ENCODE measurements around the gene VAC14.
"Not testable (repeated sequence)": the region's sequence is repeated elsewhere in the genome, so short reads cannot be mapped to it uniquely, and the experiment has no call there.

Gene VAC14

DNA sequence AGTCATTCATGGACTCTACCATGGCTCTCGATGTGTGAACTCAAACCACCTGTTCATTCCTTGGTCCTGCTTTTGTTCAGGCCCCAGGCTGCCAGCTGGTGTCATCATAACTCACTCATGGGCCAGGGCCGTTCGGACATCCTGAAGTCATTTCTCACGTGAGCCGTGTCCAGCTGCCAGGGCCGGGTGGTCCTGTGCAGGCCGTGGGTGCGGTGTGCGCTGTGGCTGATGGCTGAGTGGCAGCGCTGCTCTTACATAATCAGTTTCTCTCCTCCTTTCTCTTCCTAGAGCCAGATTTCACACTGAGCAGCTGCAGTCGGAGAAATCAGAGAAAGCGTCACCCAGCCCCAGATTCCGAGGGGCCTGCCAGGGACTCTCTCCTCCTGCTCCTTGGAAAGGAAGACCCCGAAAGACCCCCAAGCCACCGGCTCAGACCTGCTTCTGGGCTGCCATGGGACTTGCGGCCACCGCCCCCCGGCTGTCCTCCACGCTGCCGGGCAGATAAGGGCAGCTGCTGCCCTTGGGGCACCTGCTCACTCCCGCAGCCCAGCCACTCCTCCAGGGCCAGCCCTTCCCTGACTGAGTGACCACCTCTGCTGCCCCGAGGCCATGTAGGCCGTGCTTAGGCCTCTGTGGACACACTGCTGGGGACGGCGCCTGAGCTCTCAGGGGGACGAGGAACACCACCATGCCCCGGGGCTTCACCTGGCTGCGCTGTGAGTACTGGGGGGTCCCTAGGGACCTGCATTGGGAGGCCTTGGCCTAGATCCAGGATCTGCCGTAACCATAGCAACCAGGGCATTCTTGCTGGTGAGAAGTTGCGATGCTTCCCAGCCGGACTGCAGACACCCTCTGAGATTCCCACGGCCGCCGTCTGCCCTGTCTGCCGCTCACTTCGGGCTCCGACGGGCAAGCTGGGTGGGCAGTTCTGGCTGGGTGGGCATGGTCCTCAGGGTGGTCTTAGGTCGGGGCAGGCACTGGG lies 154.4 kb downstream of the VAC14 start, which contains the start of gene IL34:
Gene IL34 (plus strand): TSS at position 300 of the 982 bp plus-strand sequence. CDS start 389 bp downstream, at position 689.
- DNase-seq (ENCODE audit: low read depth in 3 of 3), result no peak

DNA sequence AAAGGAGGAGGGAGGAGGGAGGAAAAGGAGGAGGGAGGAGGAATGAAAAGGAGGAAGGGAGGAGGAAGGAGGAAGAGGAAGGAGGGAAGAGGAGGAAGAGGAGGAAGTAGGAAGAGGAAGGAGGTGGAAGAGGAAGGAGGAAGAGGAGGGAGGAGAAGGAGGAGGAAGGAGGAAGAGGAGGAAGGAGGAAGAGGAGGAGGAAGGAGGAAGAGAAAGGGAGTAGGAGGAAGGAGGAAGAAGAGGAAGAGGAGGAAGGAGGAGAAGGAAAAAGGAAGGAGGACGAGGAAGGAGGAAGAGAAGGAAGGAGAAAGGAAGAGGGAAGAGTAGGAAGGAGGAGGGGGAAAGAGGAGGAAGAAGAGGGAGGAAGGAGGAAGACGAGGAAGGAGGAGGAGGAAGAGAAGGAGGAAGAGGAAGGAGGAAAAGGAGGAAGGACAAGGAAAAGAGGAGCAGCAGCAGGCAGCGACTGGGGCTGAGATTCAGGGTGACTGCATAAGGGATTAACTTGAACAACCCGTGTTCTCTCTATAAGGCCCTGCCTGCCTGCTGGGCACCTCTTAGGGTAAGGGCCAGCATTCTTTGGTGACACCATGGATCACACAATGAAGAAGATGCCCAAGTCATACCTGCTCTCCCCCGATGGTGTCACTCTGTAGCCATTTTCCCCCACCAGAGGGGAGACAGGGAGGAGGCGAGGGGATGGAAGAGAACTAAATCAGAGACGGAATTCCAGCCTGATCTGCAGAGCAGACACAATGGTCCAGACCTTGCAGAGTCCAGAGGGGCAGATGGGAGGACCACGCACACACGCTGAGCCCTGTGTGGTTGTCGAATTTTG lies 156.0 kb downstream of the VAC14 start:
- no peak for DNase-seq (ENCODE audit: low read depth in 3 of 3)

DNA sequence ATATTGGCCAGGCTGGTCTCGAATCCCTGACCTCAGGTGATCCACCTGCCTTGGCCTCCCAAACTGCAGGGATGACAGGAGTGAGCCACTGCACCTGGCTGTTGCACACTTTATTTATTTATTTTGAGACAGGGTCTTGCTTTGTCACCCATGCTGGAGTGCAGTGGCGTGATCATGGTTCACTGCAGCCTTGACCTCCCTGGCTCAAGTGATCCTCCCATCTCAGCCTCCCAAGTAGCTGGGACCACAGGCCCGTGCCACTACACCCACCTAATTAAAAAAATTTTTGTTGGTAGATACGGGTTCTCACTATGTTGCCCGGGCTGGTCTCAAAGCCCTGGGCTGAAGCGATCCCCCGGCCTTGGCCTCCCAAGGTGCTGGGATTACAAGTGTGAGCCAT lies 157.7 kb downstream of the VAC14 start:
- DNase-seq (ENCODE audit: low read depth in 3 of 3), result not testable (repeated sequence)

DNA sequence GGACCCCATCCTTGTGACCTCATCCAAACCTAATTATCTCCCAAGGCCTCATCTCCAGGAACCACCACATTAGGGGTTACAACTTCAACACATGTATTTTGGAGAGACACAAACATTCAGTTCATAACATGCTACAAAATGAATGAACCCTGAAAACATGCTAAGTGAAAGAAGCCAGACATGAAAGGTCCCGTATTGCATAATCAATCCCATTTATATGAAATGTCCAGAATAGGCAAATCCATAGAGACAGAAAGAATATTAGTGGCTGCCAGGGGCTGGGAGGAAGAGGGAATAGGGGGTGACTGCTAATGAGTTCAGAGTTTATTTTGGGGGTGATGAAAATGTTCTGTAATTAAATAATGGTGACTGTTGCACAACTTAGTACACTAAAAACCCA lies 158.3 kb downstream of the VAC14 start:
- no peak for DNase-seq (ENCODE audit: low read depth in 3 of 3)

DNA sequence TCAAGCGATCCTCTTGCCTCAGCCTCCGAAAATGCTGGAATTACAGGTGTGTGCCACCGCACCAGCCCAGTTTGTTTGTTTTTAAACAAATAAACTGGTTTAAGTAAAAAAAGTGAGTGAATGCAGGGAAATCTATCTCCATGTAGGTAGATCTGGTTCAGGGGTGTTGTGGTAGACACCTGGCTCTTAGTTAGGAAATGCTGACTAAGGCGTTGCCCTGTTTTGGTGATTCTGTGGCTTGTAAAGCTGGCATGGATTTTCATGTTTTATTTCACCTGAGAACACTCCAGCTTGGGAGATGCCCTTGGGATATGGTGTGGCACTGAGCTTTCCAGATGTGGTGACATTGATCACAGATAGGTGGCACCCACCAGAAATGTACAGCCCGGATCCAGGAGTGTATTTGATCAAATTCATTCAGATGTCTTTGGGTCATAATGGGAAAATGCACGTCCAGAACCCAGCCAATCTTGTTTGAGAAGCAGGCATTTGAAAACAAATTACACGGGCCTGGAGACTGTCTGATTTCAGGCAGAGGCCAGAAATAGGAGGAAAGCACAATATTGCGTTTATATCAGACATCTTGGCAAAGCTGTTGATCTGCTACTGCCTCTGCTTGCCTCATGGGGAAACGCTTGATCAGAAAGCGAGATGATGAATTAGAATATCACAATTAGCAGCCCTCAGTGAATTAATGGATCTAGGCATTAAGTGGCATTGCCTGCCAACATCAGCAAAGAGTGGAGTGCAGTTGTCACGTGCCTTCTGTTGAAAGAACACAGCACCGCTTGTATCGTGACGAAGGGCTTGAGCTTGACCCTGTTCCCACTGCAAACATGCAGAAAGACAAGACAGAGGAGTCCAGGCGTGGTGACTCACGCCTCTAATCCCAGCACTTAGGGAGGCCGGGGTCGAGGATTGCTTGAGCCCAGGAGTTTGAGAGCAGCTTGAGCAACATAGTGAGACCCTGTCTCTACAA lies 161.9 kb downstream of the VAC14 start:
- DNase-seq (ENCODE audit: low read depth in 3 of 3), result no peak

Measured in stimulated activated CD4-positive, alpha-beta T cell treated with anti-CD3 and anti-CD28 coated beads, TNF-alpha, amount 100 ng/mL, for 24 hours (primary cell).